ENCODE measurements around the gene NKAIN2. TPM values are rescaled to one million over a fixed set of nuclear protein-coding genes. Genes with fewer than 3 reads are reported as not detected.
"Not testable (repeated sequence)": the region's sequence is repeated elsewhere in the genome, so short reads cannot be mapped to it uniquely, and the experiment has no call there.

Gene NKAIN2
- total RNA-seq, 2 experiments from 2014 or later = not detected

- H3K4me1 Mint-ChIP-seq = no peaks in the 10 kb centered on the region
- DNase-seq = no peak
- H3K27me3 Mint-ChIP-seq = no peaks in the 10 kb centered on the region
- no peak overlapping the region for H3K27ac Mint-ChIP-seq
- H3K4me3 Mint-ChIP-seq = no peak overlapping the region
- no peaks in the 10 kb centered on the region for H3K9me3 Mint-ChIP-seq
- H3K36me3 Mint-ChIP-seq = no peaks in the 10 kb centered on the region
These were observed 515.7 kb downstream of the NKAIN2 start for GRCh38 chr6:124319410-124319809.

GRCh38 chr6:124324237-124324636 lies 520.6 kb downstream of the NKAIN2 start:
- no peaks in the 10 kb centered on the region for H3K4me1 Mint-ChIP-seq
- H3K9me3 Mint-ChIP-seq = no peaks in the 10 kb centered on the region
- no peak for DNase-seq
- no peaks in the 10 kb centered on the region for H3K36me3 Mint-ChIP-seq
- no peak overlapping the region for H3K4me3 Mint-ChIP-seq
- no peak overlapping the region for H3K27ac Mint-ChIP-seq
- H3K27me3 Mint-ChIP-seq = no peaks in the 10 kb centered on the region

DNA sequence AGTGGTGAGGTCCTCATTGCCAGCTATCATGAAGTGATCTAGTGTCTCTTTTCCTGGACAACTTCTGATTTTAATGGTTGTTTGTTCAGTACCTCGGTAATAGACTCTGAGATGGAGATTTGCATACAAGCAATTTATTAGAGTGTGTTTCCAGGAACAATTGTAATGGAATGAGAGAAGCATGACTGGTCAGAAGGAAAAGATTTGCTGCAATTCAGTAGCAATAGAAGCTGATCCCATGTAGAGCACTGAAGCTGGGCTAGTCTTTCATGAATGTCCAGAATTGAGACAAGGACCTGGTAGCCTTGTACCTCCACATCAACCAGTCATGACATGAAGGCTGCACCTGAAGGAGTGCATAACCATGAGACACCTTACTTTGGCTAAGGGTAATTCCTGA lies 526.5 kb downstream of the NKAIN2 start:
- no peaks in the 10 kb centered on the region for H3K36me3 Mint-ChIP-seq

GRCh38 chr6:124334359-124334758 lies 530.7 kb downstream of the NKAIN2 start:
- H3K9me3 Mint-ChIP-seq = no peaks in the 10 kb centered on the region
- H3K4me1 Mint-ChIP-seq = no peaks in the 10 kb centered on the region
- H3K36me3 Mint-ChIP-seq = no peaks in the 10 kb centered on the region
- H3K27ac Mint-ChIP-seq = no peak overlapping the region
- no peak for DNase-seq
- H3K27me3 Mint-ChIP-seq = no peaks in the 10 kb centered on the region
- no peak overlapping the region for H3K4me3 Mint-ChIP-seq

More for the DNA sequence above, 526.5 kb downstream of the NKAIN2 start:
- H3K9me3 Mint-ChIP-seq = no peaks in the 10 kb centered on the region
- no peak overlapping the region for H3K27ac Mint-ChIP-seq
- H3K4me3 Mint-ChIP-seq = no peak overlapping the region
- no peak for DNase-seq
- no peaks in the 10 kb centered on the region for H3K27me3 Mint-ChIP-seq
- no peaks in the 10 kb centered on the region for H3K4me1 Mint-ChIP-seq

DNA sequence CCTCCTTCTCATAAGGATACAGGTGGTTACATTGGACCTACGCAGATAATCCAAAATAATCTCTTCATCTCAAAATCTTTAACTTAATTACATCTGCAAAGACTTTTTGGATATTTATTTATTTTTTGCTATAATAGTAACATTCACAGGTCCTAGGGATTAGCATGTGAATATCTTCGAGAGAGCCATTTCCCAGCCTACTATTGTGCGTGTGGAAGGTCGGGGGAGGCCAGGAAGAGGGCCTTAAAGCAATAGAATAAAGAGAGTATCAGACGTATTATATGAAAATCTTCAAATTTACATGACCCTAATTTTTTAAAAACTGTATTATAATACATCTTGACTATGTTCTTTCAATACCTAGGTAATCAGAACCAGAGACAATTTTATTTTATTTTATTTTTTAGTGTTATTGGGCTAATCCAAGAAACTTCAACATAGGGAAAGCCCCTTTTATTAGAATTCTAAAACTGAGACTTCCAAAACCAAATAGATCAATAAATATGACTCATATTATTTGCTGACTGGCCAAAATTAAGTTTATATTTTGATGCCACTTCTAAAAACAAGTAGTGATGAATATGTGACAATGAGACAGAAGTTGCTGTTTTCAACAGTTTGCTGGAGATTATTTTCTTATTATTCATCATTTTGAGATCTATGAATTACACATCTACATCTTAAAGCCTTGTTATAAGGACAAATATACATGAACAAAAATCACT lies 536.1 kb downstream of the NKAIN2 start:
- H3K27ac Mint-ChIP-seq = no peak overlapping the region
- no peaks in the 10 kb centered on the region for H3K4me1 Mint-ChIP-seq
- no peaks in the 10 kb centered on the region for H3K9me3 Mint-ChIP-seq
- H3K4me3 Mint-ChIP-seq = no peak overlapping the region
- H3K36me3 Mint-ChIP-seq = no peaks in the 10 kb centered on the region
- no peaks in the 10 kb centered on the region for H3K27me3 Mint-ChIP-seq
- no peak for DNase-seq

DNA sequence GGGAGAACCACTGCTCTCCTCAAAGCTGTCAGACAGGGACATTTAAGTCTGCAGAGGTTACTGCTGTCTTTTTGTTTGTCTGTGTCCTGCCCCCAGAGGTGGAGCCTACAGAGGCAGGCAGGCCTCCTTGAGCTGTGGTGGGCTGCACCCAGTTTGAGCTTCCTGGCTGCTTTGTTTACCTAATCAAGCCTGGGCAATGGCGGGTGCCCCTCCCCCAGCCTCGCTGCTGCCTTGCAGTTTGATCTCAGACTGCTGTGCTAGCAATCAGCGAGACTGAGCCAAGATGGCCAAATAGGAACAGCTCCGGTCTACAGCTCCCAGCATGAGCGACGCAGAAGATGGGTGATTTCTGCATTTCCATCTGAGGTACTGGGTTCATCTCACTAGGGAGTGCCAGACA lies 544.7 kb downstream of the NKAIN2 start:
- not testable (repeated sequence) for H3K4me1 Mint-ChIP-seq, H3K36me3 Mint-ChIP-seq, H3K9me3 Mint-ChIP-seq, H3K4me3 Mint-ChIP-seq, DNase-seq, H3K27me3 Mint-ChIP-seq, H3K27ac Mint-ChIP-seq

DNA sequence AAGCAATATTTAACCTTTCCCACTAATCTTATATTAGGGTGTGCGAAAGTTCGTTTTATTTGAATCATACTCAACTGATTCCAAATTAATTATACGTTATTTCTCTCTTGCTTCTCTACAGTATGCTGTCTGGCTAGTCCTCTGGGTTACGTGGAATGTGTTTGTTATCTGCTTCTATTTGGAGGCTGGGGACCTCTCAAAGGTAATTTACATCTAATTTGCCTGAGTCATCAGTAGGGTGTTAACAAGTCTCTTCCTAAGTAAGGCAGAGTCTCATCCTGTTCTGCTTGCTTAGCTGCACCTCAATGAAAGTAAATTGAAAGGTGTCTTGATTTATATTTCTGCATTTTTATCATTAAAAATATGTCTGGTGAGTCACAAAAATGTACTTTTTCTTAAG lies 551.5 kb downstream of the NKAIN2 start:
- no peaks in the 10 kb centered on the region for H3K36me3 Mint-ChIP-seq
- H3K4me1 Mint-ChIP-seq = no peaks in the 10 kb centered on the region
- DNase-seq = no peak
- no peak overlapping the region for H3K27ac Mint-ChIP-seq
- H3K4me3 Mint-ChIP-seq = no peak overlapping the region
- H3K9me3 Mint-ChIP-seq = peaks cover 4% of the 10 kb centered on the region
- no peaks in the 10 kb centered on the region for H3K27me3 Mint-ChIP-seq

- no peaks in the 10 kb centered on the region for H3K27me3 Mint-ChIP-seq
- H3K27ac Mint-ChIP-seq = no peak overlapping the region
- no peaks in the 10 kb centered on the region for H3K36me3 Mint-ChIP-seq
- H3K4me3 Mint-ChIP-seq = no peak overlapping the region
- no peak for DNase-seq
- peaks cover 4% of the 10 kb centered on the region for H3K9me3 Mint-ChIP-seq
- H3K4me1 Mint-ChIP-seq = no peaks in the 10 kb centered on the region
These were observed 552.7 kb downstream of the NKAIN2 start for GRCh38 chr6:124356276-124356810.

GRCh38 chr6:124356811-124357210 lies 553.1 kb downstream of the NKAIN2 start:
- DNase-seq = no peak
- no peaks in the 10 kb centered on the region for H3K36me3 Mint-ChIP-seq
- no peak overlapping the region for H3K4me3 Mint-ChIP-seq
- H3K4me1 Mint-ChIP-seq = no peaks in the 10 kb centered on the region
- H3K9me3 Mint-ChIP-seq = peaks cover 4% of the 10 kb centered on the region
- H3K27ac Mint-ChIP-seq = no peak overlapping the region
- H3K27me3 Mint-ChIP-seq = no peaks in the 10 kb centered on the region

GRCh38 chr6:124368131-124368530 lies 564.5 kb downstream of the NKAIN2 start:
- no peak for DNase-seq
- H3K27ac Mint-ChIP-seq = no peak overlapping the region
- H3K4me3 Mint-ChIP-seq = no peak overlapping the region
- no peaks in the 10 kb centered on the region for H3K36me3 Mint-ChIP-seq
- H3K27me3 Mint-ChIP-seq = no peaks in the 10 kb centered on the region
- H3K9me3 Mint-ChIP-seq = no peaks in the 10 kb centered on the region
- H3K4me1 Mint-ChIP-seq = no peaks in the 10 kb centered on the region

- Mint-ChIP-seq H3K27ac (no peak overlapping the region), H3K4me1 (no peaks in the 10 kb centered on the region), H3K4me3 (no peak overlapping the region), H3K27me3 (no peaks in the 10 kb centered on the region), H3K36me3 (no peaks in the 10 kb centered on the region), H3K9me3 (no peaks in the 10 kb centered on the region)
- DNase-seq = no peak
These were observed 568.4 kb downstream of the NKAIN2 start for GRCh38 chr6:124371974-124372475.

GRCh38 chr6:124373386-124373785 lies 569.7 kb downstream of the NKAIN2 start:
- H3K4me3 Mint-ChIP-seq = no peak overlapping the region
- no peak overlapping the region for H3K27ac Mint-ChIP-seq
- no peaks in the 10 kb centered on the region for H3K27me3 Mint-ChIP-seq
- H3K9me3 Mint-ChIP-seq = no peaks in the 10 kb centered on the region
- no peak for DNase-seq
- no peaks in the 10 kb centered on the region for H3K36me3 Mint-ChIP-seq
- H3K4me1 Mint-ChIP-seq = no peaks in the 10 kb centered on the region

- Mint-ChIP-seq H3K27me3 (no peaks in the 10 kb centered on the region), H3K36me3 (no peaks in the 10 kb centered on the region), H3K4me1 (no peaks in the 10 kb centered on the region), H3K9me3 (no peaks in the 10 kb centered on the region), H3K4me3 (no peak overlapping the region), H3K27ac (no peak overlapping the region)
- no peak for DNase-seq
These were observed 585.5 kb downstream of the NKAIN2 start for GRCh38 chr6:124389127-124389526.

DNA sequence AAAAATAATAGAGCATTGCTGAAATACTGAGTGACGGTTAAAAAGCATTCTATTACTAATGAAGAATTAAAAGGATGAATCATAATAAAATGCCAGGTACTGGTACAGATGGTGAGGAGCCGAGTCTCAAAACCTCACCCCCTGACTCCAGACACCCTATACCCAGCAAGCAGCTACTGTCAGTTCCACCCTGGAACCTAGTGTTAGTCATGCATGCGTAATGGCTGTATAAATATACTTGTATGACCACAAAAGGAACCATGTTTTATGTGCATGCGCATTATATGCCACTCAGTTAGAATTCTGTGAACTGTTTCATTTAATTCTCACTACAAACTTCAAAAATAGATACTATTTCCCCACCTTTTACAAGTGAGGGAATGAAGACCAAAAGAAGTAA lies 589.9 kb downstream of the NKAIN2 start:
- Mint-ChIP-seq H3K4me3 (no peak overlapping the region), H3K9me3 (peaks cover 2% of the 10 kb centered on the region), H3K36me3 (no peaks in the 10 kb centered on the region), H3K27me3 (no peaks in the 10 kb centered on the region), H3K4me1 (no peaks in the 10 kb centered on the region), H3K27ac (no peak overlapping the region)
- DNase-seq = no peak

GRCh38 chr6:124396361-124396760 lies 592.7 kb downstream of the NKAIN2 start:
- DNase-seq = no peak
- no peaks in the 10 kb centered on the region for H3K36me3 Mint-ChIP-seq
- H3K4me3 Mint-ChIP-seq = no peak overlapping the region
- no peaks in the 10 kb centered on the region for H3K27me3 Mint-ChIP-seq
- H3K4me1 Mint-ChIP-seq = no peaks in the 10 kb centered on the region
- peaks cover 2% of the 10 kb centered on the region for H3K9me3 Mint-ChIP-seq
- H3K27ac Mint-ChIP-seq = no peak overlapping the region
